HepG2 (cell line): Measurements from ENCODE around the gene KLHL8. TPM values are rescaled to one million over a fixed set of nuclear protein-coding genes. Genes with fewer than 3 reads are reported as not detected.

Source experiments
- ATAC-seq: fragments of 200-7000 bp; cut with Tn5 transposase; 3 replicates; pipeline ENCODE4 v1.9.1; 2020; ENCODE audit warnings: mild to moderate bottlenecking, moderate library complexity
- BruUV-seq: library from RNA; stranded (reverse); fragments of 400-500 nt; replicated peaks from 2 replicates; lab custom pipeline; 2021; lab: Mats Ljungman, UMichigan
- CTCF ChIA-PET: fragments of 300-600 bp; formaldehyde crosslinking; extraction: SDS; loops from one replicate; lab custom pipeline; 2021; ENCODE audit warnings: low total read pairs, inconsistent platforms, low intra/inter-chr PET ratio; lab: Yijun Ruan, JAX
- POLR2A ChIA-PET: fragments of 350-600 bp; sonication (Branson Sonifier 250); formaldehyde crosslinking; loops from one replicate; lab custom pipeline; 2020; ENCODE audit warnings: antibody characterized with exemption, inconsistent platforms; lab: Yijun Ruan, JAX
- DNase-seq: peaks from one replicate; pipeline ENCODE4 v3.0.0-alpha.2; 2015; ENCODE audit warnings: low spot score
- FAIRE-seq: peaks from 3 replicates; lab custom pipeline; 2011; peaks lifted over from hg19 to GRCh38; lab: Jason Lieb, UNC
- H2AFZ ChIP-seq: one replicate; pipeline ENCODE4 v1.6.1; 2011; ENCODE audit warnings: low read length, inconsistent platforms
- H3K27ac ChIP-seq: fragments of 300-600 bp; 3 replicates; pipeline ENCODE4 v1.8.0; 2011; ENCODE audit warnings: mixed run types, mild to moderate bottlenecking, mixed read lengths, low read length, inconsistent platforms; ENCODE audit not compliant: insufficient read depth; ENCODE audit errors: extremely low read length
- H3K27me3 ChIP-seq, 2 experiments: fragments of 200-600 bp in 1 of 2; 2 replicates in 1 of 2; 3 replicates in 1 of 2; pipeline versions ENCODE4 v1.6.0 to v1.8.0; 2011; ENCODE audit warnings: low read length in 2 of 2, mild to moderate bottlenecking in 2 of 2, moderate library complexity in 2 of 2, inconsistent platforms in 1 of 2; ENCODE audit not compliant: insufficient read depth in 2 of 2, control insufficient read depth in 1 of 2
- H3K36me3 ChIP-seq, 2 experiments: fragments of 200-600 bp in 1 of 2; replicated peaks in 1 of 2; 2 replicates in 1 of 2; 3 replicates in 1 of 2; pipeline versions ENCODE4 v1.5.1 to v1.8.0; 2011; ENCODE audit warnings: low read length in 2 of 2, inconsistent platforms in 1 of 2; ENCODE audit not compliant: insufficient read depth in 2 of 2, control insufficient read depth in 1 of 2
- H3K4me1 ChIP-seq: 2 replicates; pipeline ENCODE4 v1.5.1; 2012; ENCODE audit warnings: low read length, inconsistent platforms; ENCODE audit not compliant: insufficient read depth
- H3K4me2 ChIP-seq: 2 replicates; pipeline ENCODE4 v1.6.0; 2011; ENCODE audit warnings: low read depth, low read length, inconsistent platforms
- H3K4me3 ChIP-seq, 3 experiments: fragments of 200-600 bp in 1 of 3; sonication (generic), shearing (Covaris generic) in 1 of 3; replicated peaks in 1 of 3; 2 replicates each; pipeline ENCODE4 v1.5.1; 2011 to 2016; ENCODE audit warnings: low read length in 3 of 3, inconsistent platforms in 2 of 3, low read depth in 2 of 3, mild to moderate bottlenecking in 2 of 3, control low read depth in 1 of 3, mixed read lengths in 1 of 3; ENCODE audit not compliant: insufficient read depth in 1 of 3
- H3K79me2 ChIP-seq: one replicate; pipeline ENCODE4 v1.6.1; 2011; ENCODE audit warnings: low read length, inconsistent platforms; ENCODE audit not compliant: insufficient read depth
- H3K9ac ChIP-seq: 2 replicates; pipeline ENCODE4 v1.6.0; 2011; ENCODE audit warnings: mild to moderate bottlenecking, low read depth, low read length, inconsistent platforms; ENCODE audit not compliant: insufficient read depth
- H3K9me3 ChIP-seq: 2 replicates; pipeline ENCODE4 v1.5.1; 2012; ENCODE audit warnings: mild to moderate bottlenecking, low read length
- H4K20me1 ChIP-seq: 2 replicates; pipeline ENCODE4 v1.6.0; 2011; ENCODE audit warnings: inconsistent platforms, mild to moderate bottlenecking, low read length, moderate library complexity; ENCODE audit not compliant: insufficient read depth
- ASH2L ChIP-seq: fragments of 300-600, 200-600 bp; sonication (generic); IDR thresholded peaks from 2 replicates; pipeline ENCODE4 v1.7.0; 2017; ENCODE audit warnings: low read depth, mild to moderate bottlenecking, moderate library complexity, mixed read lengths, low read length; ENCODE audit not compliant: insufficient read length
- BCL6 ChIP-seq: IDR thresholded peaks from 2 replicates; pipeline ENCODE4 v1.6.1; 2016; ENCODE audit warnings: missing genetic modification reagents, missing compliant biosample characterization
- CHCHD3 ChIP-seq: sonication (generic); formaldehyde crosslinking; IDR thresholded peaks from 2 replicates; pipeline ENCODE4 v1.8.0; 2022; ENCODE audit warnings: mild to moderate bottlenecking, missing genetic modification reagents, moderate library complexity
- HNF4G ChIP-seq, 2 experiments: sonication (generic) in 1 of 2; formaldehyde crosslinking in 1 of 2; IDR thresholded peaks; 2 replicates each; pipeline versions ENCODE4 v1.4.0 to v1.6.1; 2011 to 2020; ENCODE audit warnings: borderline replicate concordance in 2 of 2, low read depth in 2 of 2, mild to moderate bottlenecking in 2 of 2, low read length in 1 of 2, missing genetic modification reagents in 1 of 2, moderate library complexity in 1 of 2
- JUND ChIP-seq: sonication (generic); formaldehyde crosslinking; IDR thresholded peaks from 2 replicates; pipeline ENCODE4 v1.8.0; 2022; ENCODE audit warnings: mild to moderate bottlenecking, missing genetic modification reagents
- KDM2A ChIP-seq: sonication (generic); formaldehyde crosslinking; IDR thresholded peaks from 2 replicates; pipeline ENCODE4 v1.4.0; 2020; ENCODE audit warnings: low read depth, missing genetic modification reagents, borderline replicate concordance
- MAFF ChIP-seq: IDR thresholded peaks from 2 replicates; pipeline ENCODE4 v1.6.1; 2011; ENCODE audit warnings: low read depth, low read length, improper control_type of control experiment
- NCOA2 ChIP-seq: sonication (generic); formaldehyde crosslinking; IDR thresholded peaks from 2 replicates; pipeline ENCODE4 v1.8.0; 2022; ENCODE audit warnings: inconsistent platforms
- RAD51 ChIP-seq: fragments of 450-650 bp; IDR thresholded peaks from 2 replicates; pipeline ENCODE4 v1.6.1; 2016; ENCODE audit warnings: borderline replicate concordance
- SRF ChIP-seq: IDR thresholded peaks from 2 replicates; pipeline ENCODE4 v1.6.1; 2011; ENCODE audit warnings: mild to moderate bottlenecking, low read depth, low read length, moderate library complexity
- ZNF121 ChIP-seq: sonication (generic); formaldehyde crosslinking; IDR thresholded peaks from 2 replicates; pipeline ENCODE4 v1.5.0; 2020; ENCODE audit warnings: mild to moderate bottlenecking, missing genetic modification reagents
- ZNF44 ChIP-seq: sonication (generic); formaldehyde crosslinking; IDR thresholded peaks from 2 replicates; pipeline ENCODE4 v1.5.1; 2020; ENCODE audit warnings: mild to moderate bottlenecking, missing genetic modification reagents
- ZNF746 ChIP-seq: sonication (generic); formaldehyde crosslinking; IDR thresholded peaks from 2 replicates; pipeline ENCODE4 v1.8.0; 2022; ENCODE audit warnings: mild to moderate bottlenecking, missing genetic modification reagents
- ZNF773 ChIP-seq: sonication (generic); formaldehyde crosslinking; IDR thresholded peaks from 2 replicates; pipeline ENCODE4 v1.4.0; 2020; ENCODE audit warnings: missing genetic modification reagents, borderline replicate concordance
- ZNF816 ChIP-seq: sonication (generic); formaldehyde crosslinking; IDR thresholded peaks from 2 replicates; pipeline ENCODE4 v1.8.0; 2022; ENCODE audit warnings: missing genetic modification reagents, mild to moderate bottlenecking, borderline replicate concordance
- WGBS: methylation state at CpG from one replicate; pipeline ENCODE4 v1.1.6; 2017; ENCODE audit warnings: low lambda C conversion rate; 5-methylcytosine and 5-hydroxymethylcytosine counted together
- in situ Hi-C: cut with HindIII; loops from 2 replicates; pipeline ENCODE4 v1.10.0; 2017; ENCODE audit warnings: low pct_unique_long_range_greater_than_20kb; ENCODE audit not compliant: extremely low pct_ligation_motif_present
- intact Hi-C: fragments of 100-400 bp; cut with micrococcal nuclease; formaldehyde crosslinking; loops from one replicate; pipeline ENCODE4 v1.10.0; 2022; ENCODE audit not compliant: unreplicated experiment
- polyA plus RNA-seq, 8 experiments: library from polyadenylated mRNA; depleted of rRNA in 3 of 8; stranded (reverse) in 7 of 8; unstranded in 1 of 8; fragments of >200 nt; fragmentation: Illumina TruSeq in 4 of 8; extraction: Trizol in 4 of 8; gene quantifications; 2 replicates each; pipeline versions ENCODE4 v1.2.1 to v1.2.3, GENCODE V29; 2011 to 2016; ENCODE audit warnings: low read depth in 4 of 8, missing spikeins in 1 of 8, mixed read lengths in 1 of 8; ENCODE audit not compliant: insufficient read depth in 1 of 8
- total RNA-seq, 5 experiments: library from RNA; depleted of rRNA; stranded (reverse); fragments of >200 nt; fragmentation: Illumina TruSeq; extraction: Trizol; gene quantifications; 2 replicates each; pipeline ENCODE4 v1.2.3, GENCODE V29; 2016; ENCODE audit warnings: low read depth in 1 of 5

Gene KLHL8
- total and polyA plus RNA-seq, 2 of the 13 experiments (the other 11 are each of a cell fraction or from before 2014, with no cell fraction given), result 2.8 to 11.7 TPM

GRCh38 chr4:87196146-87196545 is 24.3 kb downstream of the KLHL8 start:
- CTCF ChIA-PET, result no interaction called here

DNA sequence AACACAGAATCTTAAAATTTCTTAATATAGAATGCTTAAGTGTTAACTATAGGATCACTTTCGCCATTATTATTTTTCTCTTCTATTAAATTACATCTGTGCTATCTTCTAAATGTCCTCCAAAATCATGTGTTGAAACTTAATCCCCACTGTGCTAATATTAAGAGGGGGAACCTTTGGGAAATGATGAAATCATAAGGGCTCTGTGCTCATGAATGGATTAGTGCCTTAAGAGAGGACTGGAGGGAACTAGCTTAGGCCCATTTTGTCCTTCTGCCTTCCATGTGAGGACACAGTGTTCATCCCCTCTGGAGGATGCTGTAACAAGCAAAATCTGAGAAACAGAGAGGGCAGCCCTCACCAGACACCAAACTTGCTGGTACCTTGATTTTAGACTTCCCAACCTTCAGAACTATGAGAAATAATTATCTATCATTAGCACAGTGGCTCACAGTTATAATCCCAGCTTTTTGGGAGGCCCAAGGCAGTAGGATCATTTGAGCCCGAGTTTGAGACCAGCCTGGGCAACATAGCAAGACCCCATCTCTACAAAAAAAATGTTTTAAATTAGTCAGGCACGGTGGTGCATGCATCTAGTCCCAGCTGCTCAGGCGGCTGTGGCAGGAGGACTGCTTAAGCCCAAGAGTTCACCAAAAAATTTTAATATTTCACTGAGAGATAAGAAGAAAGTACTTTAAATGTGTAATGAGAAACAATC is 26.3 kb downstream of the KLHL8 start:
- no peak overlapping the region for H2AFZ ChIP-seq
- in situ Hi-C loops (no loop called here), intact Hi-C loops (no loop called here)
- DNase-seq (no peak), FAIRE-seq (no peak), ATAC-seq (no peak)
- peaks cover 10% of the 10 kb centered on the region; the same call in 1 of the 2 replicates for H3K4me1 ChIP-seq
- no peak overlapping the region for H3K4me3 ChIP-seq
- H3K36me3 ChIP-seq, result no peaks in the 10 kb centered on the region
- no peak overlapping the region for H3K4me2 ChIP-seq
- no peaks in the 10 kb centered on the region for H3K27me3 ChIP-seq
- H3K9me3 ChIP-seq, result no peaks in the 10 kb centered on the region
- peaks cover 15% of the 10 kb centered on the region for H3K79me2 ChIP-seq
- H3K9ac ChIP-seq, result no peak overlapping the region
- POLR2A ChIA-PET, result no interaction called here
- 94% methylated on average over 4 of the region's 4 CpGs for WGBS
- no peaks in the 10 kb centered on the region for H4K20me1 ChIP-seq
- no peak overlapping the region for H3K27ac ChIP-seq
- TF ChIP-seq ZNF44 (no peak), BCL6 (CRISPR knock-in tag) (no peak), ZNF121 (CRISPR knock-in tag) (peak; percentile 88)
- TF ChIP-seq, all 625 proteins: peak for 1
- CTCF ChIA-PET, result no interaction called here
- BruUV-seq, result no TSS peak

More at GRCh38 chr4:87196146-87196545, 24.3 kb downstream of the KLHL8 start:
- Histone ChIP-seq H3K4me1 (peaks cover 14% of the 10 kb centered on the region; the same call in 1 of the 2 replicates), H3K4me2 (no peak overlapping the region), H3K9ac (no peak overlapping the region), H3K36me3 (no peaks in the 10 kb centered on the region), H2AFZ (no peak overlapping the region), H4K20me1 (no peaks in the 10 kb centered on the region), H3K9me3 (no peaks in the 10 kb centered on the region), H3K79me2 (peaks cover 25% of the 10 kb centered on the region), H3K27me3 (no peaks in the 10 kb centered on the region), H3K4me3 (no peak overlapping the region), H3K27ac (no peak overlapping the region)
- DNase-seq, result no peak
- intact Hi-C loops (no loop called here), in situ Hi-C loops (no loop called here)
- ATAC-seq, result no peak
- FAIRE-seq, result no peak
- WGBS, result 97% methylated on average over 2 of the region's 2 CpGs
- BruUV-seq, result no TSS peak
- no peak for TF ChIP-seq NCOA2 (CRISPR knock-in tag)
- TF ChIP-seq HNF4G (IDR thresholded peaks at IDR 0.05; ENCODE audit: borderline replicate concordance, low read depth, low read length), result no peak
- TF ChIP-seq HNF4G (CRISPR knock-in tag; IDR thresholded peaks at IDR 0.05; ENCODE audit: borderline replicate concordance, low read depth), result no peak
- TF ChIP-seq ZNF816 (CRISPR knock-in tag), result no peak
- TF ChIP-seq KDM2A (CRISPR knock-in tag), result no peak
- no peak for TF ChIP-seq ASH2L
- no peak for TF ChIP-seq RAD51
- no peak for TF ChIP-seq ZNF746 (CRISPR knock-in tag)
- TF ChIP-seq JUND, result no peak
- TF ChIP-seq ZNF773 (CRISPR knock-in tag), result no peak
- no peak for TF ChIP-seq MAFF
- no peak for TF ChIP-seq CHCHD3 (CRISPR knock-in tag)
- TF ChIP-seq SRF, result no peak
- POLR2A ChIA-PET, result no interaction called here
